ACC112 (cell line): ENCODE measurements around the gene RPTOR.
A peak's percentile ranks its signal among the peaks of the same experiment; 100 is the strongest.
"Not testable (repeated sequence)": the region's sequence is repeated elsewhere in the genome, so short reads cannot be mapped to it uniquely, and the experiment has no call there.

Experiments used
- H2AFZ ChIP-seq: fragments of 200-600 bp; sonication (generic); one replicate; pipeline ENCODE4 v1.6.0; 2017; ENCODE audit warnings: antibody characterized with exemption, low read length; ENCODE audit not compliant: unreplicated experiment
- H3K27ac ChIP-seq: fragments of 200-600 bp; sonication (generic); 2 replicates; pipeline ENCODE4 v1.5.1; 2014; ENCODE audit warnings: low read depth, mild to moderate bottlenecking, antibody characterized with exemption, low read length, moderate library complexity
- H3K27me3 ChIP-seq: fragments of 200-600 bp; sonication (generic); 2 replicates; pipeline ENCODE4 v1.6.1; 2014; ENCODE audit warnings: mild to moderate bottlenecking, antibody characterized with exemption, low read length, moderate library complexity, mixed read lengths; ENCODE audit not compliant: insufficient read depth
- H3K36me3 ChIP-seq: fragments of 200-600 bp; sonication (generic); 2 replicates; pipeline ENCODE4 v1.6.1; 2016; ENCODE audit warnings: mild to moderate bottlenecking, antibody characterized with exemption, low read length, moderate library complexity, mixed read lengths; ENCODE audit not compliant: insufficient read depth
- H3K4me1 ChIP-seq: fragments of 200-600 bp; sonication (generic); one replicate; pipeline ENCODE4 v1.6.1; 2016; ENCODE audit warnings: low read length, mixed read lengths; ENCODE audit not compliant: insufficient read depth, unreplicated experiment, control insufficient read depth
- H3K4me3 ChIP-seq: fragments of 200-600 bp; sonication (generic); 2 replicates; pipeline ENCODE4 v1.5.1; 2014; ENCODE audit warnings: mild to moderate bottlenecking, low read depth, low read length
- H3K79me2 ChIP-seq: fragments of 200-600 bp; sonication (generic); one replicate; pipeline ENCODE4 v1.6.0; 2016; ENCODE audit warnings: low read length; ENCODE audit not compliant: control insufficient read depth, unreplicated experiment, insufficient read depth

The RPTOR gene

GRCh38 chr17:80504686-80505413, 39.8 kb upstream of the RPTOR start:
- Histone ChIP-seq H3K79me2 (no peaks in the 10 kb centered on the region), H3K27ac (peak overlapping the region; percentile 92), H3K4me3 (0 out of 2 replicates have a peak overlapping the region, but pooled peaks have one; percentile 52), H2AFZ (peak overlapping the region; percentile 19), H3K36me3 (no peaks in the 10 kb centered on the region), H3K4me1 (peaks cover 13% of the 10 kb centered on the region), H3K27me3 (no peaks in the 10 kb centered on the region)

GRCh38 chr17:80507177-80507576, 37.5 kb upstream of the RPTOR start:
- peaks cover 20% of the 10 kb centered on the region for H3K4me1 ChIP-seq
- H3K27ac ChIP-seq, H3K27me3 ChIP-seq, H2AFZ ChIP-seq, H3K79me2 ChIP-seq, H3K36me3 ChIP-seq, H3K4me3 ChIP-seq: not testable (repeated sequence)

GRCh38 chr17:80507965-80508364, 36.7 kb upstream of the RPTOR start:
- H2AFZ ChIP-seq: no peak overlapping the region
- H3K4me3 ChIP-seq: no peak overlapping the region
- H3K4me1 ChIP-seq: peaks cover 27% of the 10 kb centered on the region
- H3K27me3 ChIP-seq: no peaks in the 10 kb centered on the region
- no peaks in the 10 kb centered on the region for H3K79me2 ChIP-seq
- no peak overlapping the region for H3K27ac ChIP-seq
- no peaks in the 10 kb centered on the region for H3K36me3 ChIP-seq

- H2AFZ ChIP-seq: no peak overlapping the region
- no peak overlapping the region for H3K4me3 ChIP-seq
- H3K79me2 ChIP-seq: no peaks in the 10 kb centered on the region
- no peaks in the 10 kb centered on the region for H3K27me3 ChIP-seq
- no peak overlapping the region for H3K27ac ChIP-seq
- no peaks in the 10 kb centered on the region for H3K36me3 ChIP-seq
- H3K4me1 ChIP-seq: peaks cover 36% of the 10 kb centered on the region
These were observed 35.3 kb upstream of the RPTOR start for GRCh38 chr17:80509311-80509710.

- H2AFZ ChIP-seq: no peak overlapping the region
- H3K4me1 ChIP-seq: peaks cover 29% of the 10 kb centered on the region
- H3K79me2 ChIP-seq: no peaks in the 10 kb centered on the region
- H3K27ac ChIP-seq: no peak overlapping the region
- H3K36me3 ChIP-seq: no peaks in the 10 kb centered on the region
- H3K27me3 ChIP-seq: no peaks in the 10 kb centered on the region
- no peak overlapping the region for H3K4me3 ChIP-seq
These were observed 34.5 kb upstream of the RPTOR start for GRCh38 chr17:80510132-80510531.

GRCh38 chr17:80510772-80511171, 33.9 kb upstream of the RPTOR start:
- Histone ChIP-seq H3K36me3 (no peaks in the 10 kb centered on the region), H3K79me2 (no peaks in the 10 kb centered on the region), H3K4me1 (peaks cover 25% of the 10 kb centered on the region), H3K27ac (no peak overlapping the region), H2AFZ (no peak overlapping the region), H3K4me3 (no peak overlapping the region), H3K27me3 (no peaks in the 10 kb centered on the region)

- Histone ChIP-seq H2AFZ (no peak overlapping the region), H3K79me2 (no peaks in the 10 kb centered on the region), H3K27ac (no peak overlapping the region), H3K27me3 (no peaks in the 10 kb centered on the region), H3K4me3 (no peak overlapping the region), H3K4me1 (peaks cover 25% of the 10 kb centered on the region), H3K36me3 (no peaks in the 10 kb centered on the region)
These were observed 33.1 kb upstream of the RPTOR start for GRCh38 chr17:80511222-80512180.

- no peaks in the 10 kb centered on the region for H3K36me3 ChIP-seq
- no peak overlapping the region for H3K4me3 ChIP-seq
- no peaks in the 10 kb centered on the region for H3K27me3 ChIP-seq
- no peak overlapping the region for H3K27ac ChIP-seq
- no peaks in the 10 kb centered on the region for H3K79me2 ChIP-seq
- peaks cover 25% of the 10 kb centered on the region for H3K4me1 ChIP-seq
- no peak overlapping the region for H2AFZ ChIP-seq
These were observed 32.4 kb upstream of the RPTOR start for GRCh38 chr17:80512233-80512632.

GRCh38 chr17:80513201-80513600, 31.4 kb upstream of the RPTOR start:
- no peak overlapping the region for H3K27ac ChIP-seq
- no peak overlapping the region for H3K4me3 ChIP-seq
- H2AFZ ChIP-seq: no peak overlapping the region
- no peaks in the 10 kb centered on the region for H3K79me2 ChIP-seq
- no peaks in the 10 kb centered on the region for H3K36me3 ChIP-seq
- no peaks in the 10 kb centered on the region for H3K27me3 ChIP-seq
- peaks cover 25% of the 10 kb centered on the region for H3K4me1 ChIP-seq

GRCh38 chr17:80513892-80514291, 30.7 kb upstream of the RPTOR start:
- Histone ChIP-seq H2AFZ (no peak overlapping the region), H3K4me1 (peaks cover 27% of the 10 kb centered on the region), H3K36me3 (no peaks in the 10 kb centered on the region), H3K79me2 (no peaks in the 10 kb centered on the region), H3K27ac (no peak overlapping the region), H3K4me3 (no peak overlapping the region), H3K27me3 (no peaks in the 10 kb centered on the region)
